GM19467 (cell line): ENCODE data around the gene TAS2R13.

ENCODE experiments used
- ATAC-seq: cut with Tn5 transposase; IDR thresholded peaks from one replicate; pipeline ENCODE4 v1.9.1; 2021; ENCODE audit warnings: mild to moderate bottlenecking, moderate library complexity; ENCODE audit not compliant: unreplicated experiment

Gene TAS2R13

GRCh38 chr12:10909462-10909861 lies at the start of gene TAS2R13:
Gene TAS2R13 (minus strand): TSS chr12:10909562. CDS start chr12:10909298, 264 bp downstream.
- no peak for ATAC-seq

GRCh38 chr12:10957741-10958140 lies 48.4 kb upstream of the TAS2R13 start:
- ATAC-seq = no peak

GRCh38 chr12:10956085-10956484 lies 46.7 kb upstream of the TAS2R13 start:
- no peak for ATAC-seq

- ATAC-seq = no peak
Measured at GRCh38 chr12:10952645-10953044, 43.3 kb upstream of the TAS2R13 start.

GRCh38 chr12:10943167-10943566 lies 33.8 kb upstream of the TAS2R13 start:
- no peak for ATAC-seq

- no peak for ATAC-seq
Measured at GRCh38 chr12:10941916-10942607, 32.7 kb upstream of the TAS2R13 start.

- no peak for ATAC-seq
Measured at GRCh38 chr12:10941369-10941768, 32.0 kb upstream of the TAS2R13 start.

- no peak for ATAC-seq
Measured at GRCh38 chr12:10940389-10940788, 31.0 kb upstream of the TAS2R13 start.

GRCh38 chr12:10939163-10939562 lies 29.8 kb upstream of the TAS2R13 start, which contains the start of gene TAS2R14:
Gene TAS2R14 (minus strand): TSS chr12:10939263. CDS start chr12:10939207, 56 bp downstream.
- no peak for ATAC-seq

GRCh38 chr12:10936506-10936905 lies 27.1 kb upstream of the TAS2R13 start:
- no peak for ATAC-seq

GRCh38 chr12:10928746-10929286 lies 19.5 kb upstream of the TAS2R13 start, which contains the start of gene PRH2:
Gene PRH2 (plus strand): TSS chr12:10929236. CDS start chr12:10929274, 38 bp downstream.
- ATAC-seq = no peak

- ATAC-seq = no peak
Measured at GRCh38 chr12:10926269-10926668, 16.9 kb upstream of the TAS2R13 start.

- no peak for ATAC-seq
Measured at GRCh38 chr12:10919809-10920208, 10.4 kb upstream of the TAS2R13 start.

GRCh38 chr12:10910380-10910779 lies 1.0 kb upstream of the TAS2R13 start:
- ATAC-seq = no peak

GRCh38 chr12:10904686-10905085 lies 4.7 kb downstream of the TAS2R13 start:
- ATAC-seq = no peak

GRCh38 chr12:10901427-10901826 lies 7.9 kb downstream of the TAS2R13 start:
- no peak for ATAC-seq

- ATAC-seq = no peak
Measured at GRCh38 chr12:10900972-10901371, 8.4 kb downstream of the TAS2R13 start.

GRCh38 chr12:10900530-10900929 lies 8.8 kb downstream of the TAS2R13 start:
- ATAC-seq = no peak

- no peak for ATAC-seq
Measured at GRCh38 chr12:10896854-10897253, 12.5 kb downstream of the TAS2R13 start.

GRCh38 chr12:10891937-10892336 lies 17.4 kb downstream of the TAS2R13 start:
- no peak for ATAC-seq

GRCh38 chr12:10889226-10889625 lies 20.1 kb downstream of the TAS2R13 start:
- no peak for ATAC-seq

- no peak for ATAC-seq
Measured at GRCh38 chr12:10884086-10884725, 25.2 kb downstream of the TAS2R13 start, which contains the start of gene PRH1. Gene PRH1 (minus strand): TSS chr12:10884255. CDS start chr12:10884217, 38 bp downstream.
